Neural cell (in vitro differentiated cells): Measurements from ENCODE around the gene CAMK1D.

Experiments used
- EP300 ChIP-seq: fragments of 450-650 bp; conservative IDR thresholded peaks from 2 replicates; pipeline ENCODE4 v1.6.1; 2014; ENCODE audit warnings: antibody characterized with exemption, mild to moderate bottlenecking, moderate library complexity; ENCODE audit not compliant: poor library complexity, severe bottlenecking
- EZH2 ChIP-seq: fragments of 200-600, 300-800 bp; shearing (Covaris generic), sonication (generic); IDR thresholded peaks from 2 replicates; pipeline ENCODE4 v1.6.1; 2014; ENCODE audit warnings: antibody characterized with exemption, low read length, borderline replicate concordance, mild to moderate bottlenecking; ENCODE audit not compliant: insufficient read depth, poor library complexity, severe bottlenecking
- POLR2AphosphoS5 ChIP-seq: IDR thresholded peaks from 2 replicates; pipeline ENCODE4 v1.6.1; 2012
- RAD21 ChIP-seq: fragments of 450-650 bp; conservative IDR thresholded peaks from 2 replicates; pipeline ENCODE4 v1.6.1; 2014; ENCODE audit warnings: antibody characterized with exemption, mild to moderate bottlenecking, moderate library complexity
- SMC3 ChIP-seq: fragments of 450-650 bp; conservative IDR thresholded peaks from 2 replicates; pipeline ENCODE4 v1.6.1; 2014; ENCODE audit warnings: antibody characterized with exemption, mild to moderate bottlenecking, moderate library complexity; ENCODE audit not compliant: poor library complexity
- TF ChIP-seq, protein P1 (sequence below): fragments of 450-650 bp; IDR thresholded peaks from 2 replicates; pipeline ENCODE4 v1.5.1; 2014; ENCODE audit warnings: antibody characterized with exemption, mild to moderate bottlenecking, moderate library complexity; ENCODE audit not compliant: poor library complexity, severe bottlenecking

DNA sequence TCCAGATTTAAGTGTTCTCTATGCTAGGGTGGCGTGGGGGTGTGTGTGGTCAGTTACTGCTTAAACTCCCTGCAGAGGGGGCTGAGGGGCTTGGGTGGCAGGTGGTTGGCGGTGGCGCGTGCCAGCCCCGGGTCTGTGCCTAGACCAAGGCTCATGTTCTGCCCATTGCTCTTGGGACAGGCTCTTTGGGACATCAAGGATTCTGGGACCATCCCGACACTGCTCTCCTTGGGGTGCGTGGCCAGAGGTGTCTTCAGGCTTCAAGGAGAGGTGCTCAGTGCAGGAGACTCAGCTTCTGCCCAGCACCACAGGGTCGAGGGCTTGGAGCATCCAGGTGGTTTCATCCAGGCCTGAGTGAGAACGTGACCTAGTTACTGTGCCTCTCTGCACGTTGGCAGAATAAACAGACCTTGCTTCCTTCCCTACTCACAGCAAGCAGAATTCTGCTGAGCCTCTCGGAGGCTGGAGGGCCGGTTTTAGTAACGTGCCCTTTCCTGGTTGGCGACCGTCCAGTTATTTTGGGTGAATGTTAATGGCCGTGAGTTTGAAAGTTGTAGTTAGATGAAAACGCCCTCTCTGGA, 39.9 kb downstream of the CAMK1D start:
- TF ChIP-seq POLR2AphosphoS5 (no peak), EZH2 (no peak), EP300 (no peak), SMC3 (no peak), RAD21 (no peak)
- TF ChIP-seq, protein P1, sequence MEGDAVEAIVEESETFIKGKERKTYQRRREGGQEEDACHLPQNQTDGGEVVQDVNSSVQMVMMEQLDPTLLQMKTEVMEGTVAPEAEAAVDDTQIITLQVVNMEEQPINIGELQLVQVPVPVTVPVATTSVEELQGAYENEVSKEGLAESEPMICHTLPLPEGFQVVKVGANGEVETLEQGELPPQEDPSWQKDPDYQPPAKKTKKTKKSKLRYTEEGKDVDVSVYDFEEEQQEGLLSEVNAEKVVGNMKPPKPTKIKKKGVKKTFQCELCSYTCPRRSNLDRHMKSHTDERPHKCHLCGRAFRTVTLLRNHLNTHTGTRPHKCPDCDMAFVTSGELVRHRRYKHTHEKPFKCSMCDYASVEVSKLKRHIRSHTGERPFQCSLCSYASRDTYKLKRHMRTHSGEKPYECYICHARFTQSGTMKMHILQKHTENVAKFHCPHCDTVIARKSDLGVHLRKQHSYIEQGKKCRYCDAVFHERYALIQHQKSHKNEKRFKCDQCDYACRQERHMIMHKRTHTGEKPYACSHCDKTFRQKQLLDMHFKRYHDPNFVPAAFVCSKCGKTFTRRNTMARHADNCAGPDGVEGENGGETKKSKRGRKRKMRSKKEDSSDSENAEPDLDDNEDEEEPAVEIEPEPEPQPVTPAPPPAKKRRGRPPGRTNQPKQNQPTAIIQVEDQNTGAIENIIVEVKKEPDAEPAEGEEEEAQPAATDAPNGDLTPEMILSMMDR: no peak
